Skeletal muscle tissue (tissue), 4 donors: ENCODE data around the gene CERS5. TPM values are rescaled to one million over a fixed set of nuclear protein-coding genes. Genes with fewer than 3 reads are reported as not detected.
"Not testable (repeated sequence)": the region's sequence is repeated elsewhere in the genome, so short reads cannot be mapped to it uniquely, and the experiment has no call there.

ENCODE experiments used
- H3K27ac ChIP-seq: one replicate; pipeline ENCODE4 v1.7.0; 2013; ENCODE audit warnings: mild to moderate bottlenecking, low read depth, low read length, inconsistent platforms
- H3K27me3 ChIP-seq, 3 donors: one replicate each; pipeline ENCODE4 v1.7.0; 2013; ENCODE audit warnings: low read length in 3 of 3; ENCODE audit not compliant: control insufficient read depth in 3 of 3, insufficient read depth in 3 of 3
- H3K36me3 ChIP-seq, 3 donors: one replicate each; pipeline ENCODE4 v1.7.0; 2013; ENCODE audit warnings: low read length in 3 of 3; ENCODE audit not compliant: control insufficient read depth in 3 of 3, insufficient read depth in 3 of 3
- H3K4me1 ChIP-seq, 3 donors: one replicate each; pipeline ENCODE4 v1.7.0; 2013; ENCODE audit warnings: low read length in 3 of 3, mild to moderate bottlenecking in 3 of 3; ENCODE audit not compliant: control insufficient read depth in 3 of 3, insufficient read depth in 3 of 3
- H3K4me3 ChIP-seq, 3 donors: one replicate each; pipeline ENCODE4 v1.7.0; 2013; ENCODE audit warnings: low read length in 3 of 3
- H3K9ac ChIP-seq, 3 donors: one replicate each; pipeline ENCODE4 v1.7.0; 2013; ENCODE audit warnings: low read length in 3 of 3, mild to moderate bottlenecking in 3 of 3, moderate library complexity in 2 of 3, low read depth in 1 of 3
- H3K9me3 ChIP-seq, 3 donors: one replicate each; pipeline ENCODE4 v1.7.0; 2013; ENCODE audit warnings: low read length in 3 of 3; ENCODE audit not compliant: control insufficient read depth in 3 of 3
- total RNA-seq: library from RNA; depleted of rRNA; stranded (reverse); fragments of >200 nt; gene quantifications from one replicate; pipeline ENCODE4 v1.2.3, GENCODE V29; 2014
- donor health status: Osteomylitis.

Gene CERS5
- total RNA-seq, 1 donor from 2014 or later = 43.8 TPM

GRCh38 chr12:50148011-50148410 is 19.2 kb downstream of the CERS5 start:
- not testable (repeated sequence) for H3K9me3 ChIP-seq, H3K27me3 ChIP-seq, H3K4me3 ChIP-seq, H3K4me1 ChIP-seq, H3K27ac ChIP-seq, H3K9ac ChIP-seq, H3K36me3 ChIP-seq

DNA sequence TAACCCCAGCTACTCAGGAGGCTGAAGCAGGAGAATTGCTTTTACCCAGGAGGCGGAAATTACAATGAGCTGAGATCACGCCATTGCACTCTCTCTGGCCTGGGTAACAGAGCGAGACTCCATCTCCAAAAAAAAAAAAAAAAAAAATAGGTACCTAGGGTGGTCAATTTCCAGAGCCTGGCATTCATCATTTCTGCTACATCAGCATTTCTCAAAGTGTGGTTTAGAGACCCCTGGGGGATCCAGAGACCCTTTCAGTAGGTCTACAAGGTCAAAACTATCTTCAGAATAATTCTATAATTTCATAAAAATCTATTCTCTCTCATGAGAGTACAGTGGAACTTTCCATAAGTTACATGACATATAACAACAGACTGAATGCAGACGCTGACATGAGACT is 19.9 kb downstream of the CERS5 start:
- no peaks in the 10 kb centered on the region for H3K9me3 ChIP-seq

GRCh38 chr12:50145439-50145838 is 21.7 kb downstream of the CERS5 start:
- Histone ChIP-seq H3K27ac (no peak overlapping the region), H3K4me1 (peaks cover 0 to 5% (median 5%) of the 10 kb centered on the region in 3 donors)

More for the DNA sequence above, 19.9 kb downstream of the CERS5 start:
- Histone ChIP-seq H3K4me1 (peaks cover 0 to 5% (median 5%) of the 10 kb centered on the region in 3 donors), H3K4me3 (no peak overlapping the region), H3K36me3 (peaks cover 0 to 5% (median 0%) of the 10 kb centered on the region in 3 donors), H3K9ac (no peak overlapping the region), H3K27ac (no peak overlapping the region), H3K27me3 (no peaks in the 10 kb centered on the region)

GRCh38 chr12:50142993-50143392 is 24.2 kb downstream of the CERS5 start:
- Histone ChIP-seq H3K4me3 (no peak overlapping the region), H3K36me3 (peaks cover 0 to 19% (median 5%) of the 10 kb centered on the region in 3 donors), H3K9me3 (no peaks in the 10 kb centered on the region), H3K27ac (no peak overlapping the region), H3K4me1 (peaks cover 0 to under 1% (median 0%) of the 10 kb centered on the region in 3 donors), H3K27me3 (no peaks in the 10 kb centered on the region), H3K9ac (no peak overlapping the region)

More at GRCh38 chr12:50145439-50145838, 21.7 kb downstream of the CERS5 start:
- no peaks in the 10 kb centered on the region for H3K27me3 ChIP-seq
- no peaks in the 10 kb centered on the region for H3K9me3 ChIP-seq
- no peak overlapping the region for H3K4me3 ChIP-seq
- H3K9ac ChIP-seq = no peak overlapping the region
- H3K36me3 ChIP-seq = peaks cover 0 to 19% (median 5%) of the 10 kb centered on the region in 3 donors

GRCh38 chr12:50132505-50133135 is 34.5 kb downstream of the CERS5 start:
- Histone ChIP-seq H3K9me3 (no peaks in the 10 kb centered on the region), H3K27ac (no peak overlapping the region), H3K9ac (no peak overlapping the region), H3K4me1 (no peaks in the 10 kb centered on the region), H3K36me3 (peaks cover 28 to 41% (median 36%) of the 10 kb centered on the region in 3 donors), H3K27me3 (no peaks in the 10 kb centered on the region), H3K4me3 (no peak overlapping the region)

- no peak overlapping the region for H3K4me3 ChIP-seq
- no peaks in the 10 kb centered on the region for H3K27me3 ChIP-seq
- peak overlapping the region in 1 of 3 donors; percentile 25 for H3K9ac ChIP-seq
- no peaks in the 10 kb centered on the region for H3K9me3 ChIP-seq
- H3K36me3 ChIP-seq = peaks cover 34 to 40% (median 36%) of the 10 kb centered on the region in 3 donors
- H3K27ac ChIP-seq = no peak overlapping the region
- no peaks in the 10 kb centered on the region for H3K4me1 ChIP-seq
Observed at GRCh38 chr12:50129290-50129689, 37.9 kb downstream of the CERS5 start.

DNA sequence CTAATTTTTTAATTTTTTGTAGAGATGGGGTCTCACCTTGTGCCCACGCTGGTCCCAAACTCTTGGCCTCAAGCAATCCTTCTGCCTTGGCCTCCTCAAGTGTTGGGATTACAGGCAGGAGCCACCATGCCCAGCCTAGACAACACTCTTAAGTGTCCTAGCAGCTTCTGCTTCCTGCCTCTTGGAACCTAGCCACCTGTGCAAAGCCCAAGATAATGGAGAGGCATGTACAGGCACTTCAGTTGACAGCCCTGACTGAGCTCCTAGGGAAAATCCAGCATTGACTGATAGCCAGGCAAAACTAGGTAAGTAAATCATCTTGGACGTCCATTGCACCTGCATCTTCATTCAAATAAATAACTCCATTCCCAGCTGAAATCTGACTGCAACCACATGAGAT is 39.6 kb downstream of the CERS5 start:
- Histone ChIP-seq H3K4me3 (no peak overlapping the region), H3K27me3 (no peaks in the 10 kb centered on the region), H3K9me3 (no peaks in the 10 kb centered on the region), H3K9ac (no peak overlapping the region), H3K4me1 (no peaks in the 10 kb centered on the region), H3K36me3 (peaks cover 33 to 42% (median 33%) of the 10 kb centered on the region in 3 donors), H3K27ac (no peak overlapping the region)

DNA sequence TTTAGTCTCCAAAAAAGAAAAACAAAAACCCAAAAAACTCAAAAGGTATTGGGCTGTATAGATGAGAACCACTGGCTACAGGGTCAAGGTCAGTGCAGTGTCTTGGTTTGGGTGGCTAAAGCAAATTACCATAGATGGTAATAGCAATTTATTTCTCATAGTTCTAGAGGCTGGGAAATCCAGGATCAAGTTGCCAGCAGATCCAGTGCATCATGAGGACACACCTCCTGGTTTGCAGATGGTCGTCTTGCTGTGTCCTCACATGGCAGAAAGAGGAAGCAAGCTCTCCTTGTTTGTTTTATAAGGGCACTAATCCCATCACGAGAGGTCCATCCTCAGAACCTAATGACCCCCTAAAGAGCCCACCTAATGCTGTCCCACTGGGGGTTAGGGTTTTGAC is 44.0 kb downstream of the CERS5 start:
- no peak overlapping the region for H3K9ac ChIP-seq
- H3K36me3 ChIP-seq = peaks cover 29 to 49% (median 47%) of the 10 kb centered on the region in 3 donors
- H3K4me3 ChIP-seq = no peak overlapping the region
- peaks cover 2 to 7% (median 4%) of the 10 kb centered on the region in 3 donors for H3K4me1 ChIP-seq
- H3K9me3 ChIP-seq = no peaks in the 10 kb centered on the region
- no peak overlapping the region for H3K27ac ChIP-seq
- H3K27me3 ChIP-seq = no peaks in the 10 kb centered on the region

DNA sequence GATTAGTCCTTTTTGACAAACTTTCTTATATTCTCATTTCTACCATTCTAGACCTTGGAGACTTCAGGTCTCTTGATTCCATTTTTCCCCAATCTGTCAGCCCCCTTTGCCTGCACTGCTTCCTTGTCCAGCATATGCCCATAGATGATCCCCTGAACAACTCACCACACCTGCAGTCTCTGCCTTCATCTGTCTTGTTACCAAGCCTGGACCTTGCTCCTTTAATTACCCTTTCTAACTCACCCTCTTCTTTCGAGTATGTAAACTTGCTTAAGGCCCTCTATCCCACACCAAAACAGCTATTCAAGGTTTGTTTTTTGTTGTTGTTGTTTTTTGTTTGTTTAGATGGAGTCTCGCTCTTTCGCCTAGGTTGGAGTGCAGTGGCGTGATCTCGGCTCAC is 45.5 kb downstream of the CERS5 start:
- Histone ChIP-seq H3K9me3 (no peaks in the 10 kb centered on the region), H3K9ac (no peak overlapping the region), H3K4me3 (no peak overlapping the region), H3K27ac (no peak overlapping the region), H3K4me1 (peaks cover 8 to 21% (median 11%) of the 10 kb centered on the region in 3 donors), H3K27me3 (no peaks in the 10 kb centered on the region), H3K36me3 (peaks cover 18 to 40% (median 37%) of the 10 kb centered on the region in 3 donors)

DNA sequence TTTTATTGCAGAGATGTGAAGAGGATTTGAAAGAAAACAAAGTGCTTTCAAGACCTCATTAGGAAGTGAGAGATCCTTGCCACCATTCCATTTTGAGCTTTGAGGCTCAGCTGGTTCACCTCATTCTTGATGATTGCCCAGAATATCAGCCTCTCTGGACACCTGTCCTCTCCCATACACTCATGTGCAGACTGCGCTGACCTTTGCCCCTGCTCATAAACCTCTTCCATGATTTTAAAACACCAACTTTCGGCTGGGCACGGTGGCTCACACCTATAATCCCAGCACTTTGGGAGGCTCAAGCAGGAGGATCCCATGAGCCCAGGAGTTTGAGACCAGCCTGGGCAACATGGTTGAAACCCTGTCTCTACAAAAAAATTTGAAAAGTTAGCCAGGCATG is 46.2 kb downstream of the CERS5 start:
- H3K9me3 ChIP-seq = no peaks in the 10 kb centered on the region
- peaks cover 11 to 26% (median 17%) of the 10 kb centered on the region in 3 donors for H3K4me1 ChIP-seq
- H3K36me3 ChIP-seq = peaks cover 21 to 44% (median 36%) of the 10 kb centered on the region in 3 donors
- no peak overlapping the region for H3K27ac ChIP-seq
- no peaks in the 10 kb centered on the region for H3K27me3 ChIP-seq
- no peak overlapping the region for H3K9ac ChIP-seq
- no peak overlapping the region for H3K4me3 ChIP-seq
